ENCODE results near the gene HBZ. TPM values are rescaled to one million over a fixed set of nuclear protein-coding genes. Genes with fewer than 3 reads are reported as not detected.

HBZ gene
- total and polyA plus RNA-seq, 8 donors = 0.35 TPM; not detected in 7

- Histone ChIP-seq H3K9me3 (no peaks in the 10 kb centered on the region), H3K4me1 (no peaks in the 10 kb centered on the region), H3K27ac (no peak overlapping the region), H3K36me3 (no peaks in the 10 kb centered on the region), H3K27me3 (no peaks in the 10 kb centered on the region), H3K4me3 (no peak overlapping the region)
- no peak for TF ChIP-seq CTCF (IDR thresholded peaks at IDR 0.05)
- 84 to 87% methylated on average over 15 of the region's 15 CpGs for WGBS, 2 donors
- ATAC-seq (no peak), FAIRE-seq (no peak), DNase-seq (no peak)
- intact Hi-C loops (cut with DNase I) = no loop called here
Measured at GRCh38 chr16:130533-131173, 21.8 kb upstream of the HBZ start.

GRCh38 chr16:132120-132519 lies 20.3 kb upstream of the HBZ start:
- Histone ChIP-seq H3K4me3 (no peak overlapping the region), H3K36me3 (no peaks in the 10 kb centered on the region), H3K27me3 (no peaks in the 10 kb centered on the region), H3K4me1 (peaks cover 0 to under 1% (median 0%) of the 10 kb centered on the region in 3 donors), H3K9me3 (no peaks in the 10 kb centered on the region), H3K27ac (no peak overlapping the region)
- FAIRE-seq = no peak
- TF ChIP-seq CTCF (IDR thresholded peaks at IDR 0.05) = no peak
- 90 to 95% methylated on average over 7 of the region's 7 CpGs for WGBS, 2 donors
- ATAC-seq = no peak
- DNase-seq = no peak
- intact Hi-C loops (cut with DNase I) = no loop called here

- intact Hi-C loops (cut with DNase I) = no loop called here
- no peak for ATAC-seq
- TF ChIP-seq CTCF (IDR thresholded peaks at IDR 0.05) = no peak
- no peaks in the 10 kb centered on the region for H3K27me3 ChIP-seq
- no peak for DNase-seq
- peaks cover 0 to 4% (median 0%) of the 10 kb centered on the region in 3 donors for H3K4me1 ChIP-seq
- no peaks in the 10 kb centered on the region for H3K36me3 ChIP-seq
- WGBS, 2 donors = 89 to 92% methylated on average over 2 of the region's 2 CpGs
- no peaks in the 10 kb centered on the region for H3K9me3 ChIP-seq
- no peak overlapping the region for H3K27ac ChIP-seq
- no peak for FAIRE-seq
- H3K4me3 ChIP-seq = no peak overlapping the region
Measured at GRCh38 chr16:133716-134115, 18.7 kb upstream of the HBZ start.

GRCh38 chr16:138049-138417 lies 14.4 kb upstream of the HBZ start:
- no peak for TF ChIP-seq CTCF (IDR thresholded peaks at IDR 0.05)
- no peaks in the 10 kb centered on the region for H3K36me3 ChIP-seq
- no peaks in the 10 kb centered on the region for H3K27me3 ChIP-seq
- H3K4me1 ChIP-seq = peaks cover 0 to 4% (median 0%) of the 10 kb centered on the region in 3 donors
- H3K4me3 ChIP-seq = peak overlapping the region; percentile 30 to 82 (median 52)
- ATAC-seq = peak; percentile 16 to 51 (median 34)
- FAIRE-seq = no peak
- peak; percentile 28 to 78 (median 46) for DNase-seq
- intact Hi-C loops (cut with DNase I) = no loop called here
- H3K9me3 ChIP-seq = no peaks in the 10 kb centered on the region
- no peak overlapping the region for H3K27ac ChIP-seq
- 1 to 2% methylated on average over 22 to 30 of the region's 30 CpGs for WGBS, 2 donors

- FAIRE-seq = no peak
- no peak for TF ChIP-seq CTCF (IDR thresholded peaks at IDR 0.05)
- no peak for DNase-seq
- intact Hi-C loops (cut with DNase I) = no loop called here
- no peaks in the 10 kb centered on the region for H3K36me3 ChIP-seq
- no peak for ATAC-seq
- H3K27ac ChIP-seq = no peak overlapping the region
- H3K4me3 ChIP-seq = no peak overlapping the region
- H3K4me1 ChIP-seq = peaks cover 0 to 4% (median 0%) of the 10 kb centered on the region in 3 donors
- no peaks in the 10 kb centered on the region for H3K27me3 ChIP-seq
- no peaks in the 10 kb centered on the region for H3K9me3 ChIP-seq
- WGBS, 2 donors = 65 to 70% methylated on average over 10 of the region's 10 CpGs
Measured at GRCh38 chr16:140175-140857, 12.1 kb upstream of the HBZ start.
